HG02759 (cell line): Measurements from ENCODE around the gene TTC24.
"Not testable (repeated sequence)": the region's sequence is repeated elsewhere in the genome, so short reads cannot be mapped to it uniquely, and the experiment has no call there.

Experiments
- ATAC-seq: cut with Tn5 transposase; IDR thresholded peaks from one replicate; pipeline ENCODE4 v1.9.1; 2021; ENCODE audit warnings: mild to moderate bottlenecking, moderate library complexity; ENCODE audit not compliant: unreplicated experiment

The TTC24 gene

GRCh38 chr1:156602557-156602993 is 23.1 kb downstream of the TTC24 start:
- no peak for ATAC-seq

DNA sequence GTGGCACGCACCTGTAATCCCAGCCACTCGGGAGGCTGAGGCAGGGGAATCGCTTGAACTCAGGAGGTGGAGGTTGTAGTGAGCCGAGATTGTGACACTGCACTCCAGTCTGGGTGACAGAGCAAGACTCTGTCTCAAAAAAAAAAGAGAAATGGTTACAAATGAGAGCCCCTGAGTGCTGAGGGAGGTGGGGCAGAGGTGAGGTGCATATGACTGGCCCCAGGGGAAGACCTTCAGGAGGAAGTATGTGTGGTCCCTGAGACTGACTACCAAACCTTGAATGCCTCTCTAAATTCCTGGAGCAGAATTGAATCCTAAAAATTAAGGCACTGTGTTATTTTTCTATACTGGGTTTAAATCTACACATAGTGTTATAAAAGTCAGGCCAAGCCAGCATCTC is 27.8 kb downstream of the TTC24 start:
- ATAC-seq = not testable (repeated sequence)

DNA sequence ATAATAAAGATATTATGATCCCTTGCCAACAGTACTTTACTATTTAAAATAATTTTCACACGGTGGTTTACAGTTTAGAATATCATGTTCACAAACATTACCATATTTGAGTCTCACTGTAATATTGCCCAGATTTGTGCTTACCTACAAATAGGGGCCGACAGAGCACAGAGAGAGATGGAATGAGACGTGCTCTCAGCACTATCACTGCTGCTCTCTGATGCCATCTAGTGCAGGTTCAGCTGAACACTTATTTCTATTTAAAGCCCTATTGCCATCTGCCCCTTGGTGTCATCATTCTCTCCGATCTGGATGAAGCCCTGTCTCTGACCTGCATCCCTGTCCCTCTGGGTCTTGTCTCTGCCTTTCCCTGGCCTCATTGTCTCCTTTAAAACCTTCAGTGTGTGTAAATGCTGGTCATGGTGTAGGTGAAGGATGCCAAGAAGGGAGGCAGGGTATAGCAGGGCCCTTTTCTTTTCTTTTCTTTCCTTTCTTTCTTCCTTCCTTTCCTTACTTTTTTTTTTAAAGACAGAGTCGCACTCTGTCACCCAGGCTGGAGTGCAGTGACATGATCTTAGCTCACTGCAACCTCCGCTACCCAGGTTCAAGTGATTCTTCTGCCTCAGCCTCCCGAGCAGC is 28.6 kb downstream of the TTC24 start:
- ATAC-seq = no peak

GRCh38 chr1:156608981-156609380 is 29.5 kb downstream of the TTC24 start:
- no peak for ATAC-seq

DNA sequence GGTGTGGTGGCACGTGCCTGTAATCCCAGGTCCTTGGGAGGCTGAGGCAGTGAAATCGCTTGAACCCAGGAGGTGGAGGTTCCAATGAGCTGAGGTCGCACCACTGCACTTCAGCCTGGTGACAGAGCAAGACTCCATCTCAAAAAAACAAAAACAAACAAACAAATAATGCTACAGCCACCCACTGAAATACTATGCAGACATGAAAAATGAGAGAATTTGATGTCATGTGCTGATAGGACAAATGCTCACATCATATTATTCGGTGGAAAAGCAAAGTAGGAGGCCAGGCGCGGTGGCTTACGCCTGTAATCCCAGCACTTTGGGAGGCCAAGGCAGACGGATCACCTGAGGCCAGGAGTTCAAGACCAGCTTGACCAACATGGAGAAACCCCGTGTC is 30.5 kb downstream of the TTC24 start:
- ATAC-seq = not testable (repeated sequence)

DNA sequence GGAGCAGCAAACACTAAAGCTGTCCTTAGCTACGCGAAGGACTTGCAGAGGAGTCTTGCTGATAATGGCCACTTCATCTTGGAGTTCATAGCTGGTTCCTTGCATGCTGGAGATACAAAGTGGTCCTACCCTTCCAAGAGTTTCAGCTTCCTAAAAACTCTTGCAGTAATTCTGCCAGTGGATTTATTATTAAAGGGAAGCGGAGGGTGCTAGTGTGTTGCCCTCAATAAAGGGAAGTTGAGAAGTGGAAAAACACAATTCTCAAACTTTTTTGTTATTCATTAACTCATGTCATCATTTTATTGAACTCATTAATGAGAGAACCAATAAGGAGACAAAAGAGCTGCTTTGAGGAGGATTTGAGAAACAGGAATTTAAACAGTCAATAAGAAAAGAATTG is 33.1 kb downstream of the TTC24 start:
- no peak for ATAC-seq

DNA sequence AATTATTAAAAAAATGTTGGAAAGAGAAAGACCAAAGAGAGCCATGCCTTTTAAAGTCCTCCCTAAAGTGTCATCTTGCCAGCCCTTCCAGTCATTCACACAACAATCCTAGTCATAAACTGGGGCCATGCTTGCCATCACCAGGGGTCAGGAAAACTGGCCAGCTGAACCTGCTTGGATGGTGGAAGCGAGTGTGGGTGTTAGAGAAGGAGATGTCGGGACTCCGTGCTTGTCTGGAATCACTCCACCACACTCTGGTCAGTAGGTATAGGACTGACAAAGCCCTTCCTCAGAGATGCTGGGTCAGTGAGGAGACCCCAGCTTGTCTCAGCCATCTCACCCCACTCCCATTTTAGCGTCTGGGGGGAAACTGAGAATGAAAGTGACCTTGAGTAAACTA is 36.4 kb downstream of the TTC24 start:
- no peak for ATAC-seq

GRCh38 chr1:156616463-156616862 is 36.9 kb downstream of the TTC24 start:
- ATAC-seq = no peak

DNA sequence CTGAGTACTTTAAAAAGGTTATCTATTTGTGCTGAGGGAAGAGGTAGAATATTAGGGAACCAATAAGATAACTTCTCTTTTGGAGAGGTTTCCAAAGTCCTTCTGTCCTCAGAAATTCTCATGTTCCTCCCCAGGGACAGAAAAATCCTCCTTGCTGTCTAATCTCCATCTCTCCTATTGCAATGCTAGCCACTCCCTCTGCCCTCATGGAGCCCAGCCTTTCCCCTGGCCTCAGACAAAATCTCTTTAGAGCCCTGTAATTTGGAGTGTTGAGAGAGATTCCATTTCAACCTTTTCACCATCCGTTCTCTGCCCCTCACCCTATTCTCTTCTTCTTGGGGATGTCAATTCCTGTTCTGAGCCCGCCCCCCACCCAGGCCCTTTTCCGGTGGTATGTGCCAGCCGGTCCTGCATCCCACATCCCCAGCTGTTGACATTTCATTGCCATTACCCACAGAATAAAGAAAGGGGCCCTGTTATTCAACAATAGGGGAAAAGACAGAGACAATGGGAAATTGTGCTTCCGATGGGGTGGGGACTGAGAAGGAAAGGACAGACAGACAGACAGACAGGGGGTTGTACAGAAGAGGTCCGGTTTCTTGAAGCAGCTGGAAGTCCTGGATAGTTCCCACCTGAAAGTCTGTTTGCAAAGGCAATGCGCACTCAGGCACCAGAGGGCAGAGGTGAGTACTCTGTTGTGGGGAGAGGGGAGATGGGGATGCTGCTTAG is 39.5 kb downstream of the TTC24 start, which contains the start of gene HAPLN2:
Gene HAPLN2 (plus strand): TSS at position 563 of the 729 bp plus-strand sequence. CDS start 4,076 bp downstream, outside the sequence.
- no peak for ATAC-seq

DNA sequence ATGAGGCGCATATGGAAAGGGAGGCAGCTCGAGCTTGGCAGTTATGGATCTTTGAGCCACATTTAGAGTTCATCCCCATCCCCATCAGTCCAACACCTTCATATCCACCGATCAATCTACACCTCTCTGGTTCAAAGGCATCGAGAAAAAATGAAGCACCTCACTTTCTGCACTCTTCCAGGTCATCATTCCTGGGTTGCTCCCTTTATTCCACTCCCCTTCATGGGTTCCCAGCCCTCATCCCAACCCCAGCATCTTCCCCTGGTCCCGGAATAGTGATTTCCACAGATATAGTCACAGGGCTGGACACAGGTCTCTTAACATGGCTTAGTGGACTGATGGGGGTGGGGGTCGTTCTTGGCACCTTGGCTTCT is 40.0 kb downstream of the TTC24 start:
- ATAC-seq = no peak

- no peak for ATAC-seq
Measured at GRCh38 chr1:156622581-156623297, 43.2 kb downstream of the TTC24 start.

- no peak for ATAC-seq
Measured at GRCh38 chr1:156623946-156624813, 44.7 kb downstream of the TTC24 start.

GRCh38 chr1:156624814-156625435 is 45.4 kb downstream of the TTC24 start:
- no peak for ATAC-seq

DNA sequence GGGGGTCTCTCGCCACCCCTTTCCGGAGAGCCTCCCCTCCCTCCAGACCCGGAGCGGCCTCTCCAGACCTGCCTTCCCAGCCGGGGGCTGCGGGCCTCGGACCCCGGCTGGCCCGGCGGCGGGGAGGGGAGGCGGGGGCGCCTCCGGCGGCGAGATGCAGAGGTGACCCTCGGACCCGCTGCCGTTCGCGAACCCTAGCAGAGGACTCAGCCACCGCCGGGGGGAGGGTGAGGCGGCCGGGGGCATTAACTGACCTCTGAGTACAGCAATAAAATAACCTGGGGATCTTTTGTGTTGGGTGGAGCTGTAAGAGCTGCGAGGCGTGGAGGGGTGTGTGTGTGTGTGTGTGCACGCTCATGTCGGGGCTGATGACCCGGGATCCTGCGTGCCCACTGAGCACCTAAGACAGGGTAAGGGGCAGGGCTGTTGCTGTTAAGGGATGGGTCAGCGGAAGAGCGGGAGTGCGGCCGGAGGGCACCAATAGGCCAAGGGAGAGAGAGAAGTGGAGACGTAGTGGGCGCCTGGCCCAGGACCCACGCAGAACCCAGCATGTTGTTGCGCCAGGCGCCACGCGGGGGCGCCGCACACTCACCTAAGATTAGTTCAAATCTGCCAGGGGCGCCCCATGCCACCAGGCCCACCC is 46.0 kb downstream of the TTC24 start:
- no peak for ATAC-seq

DNA sequence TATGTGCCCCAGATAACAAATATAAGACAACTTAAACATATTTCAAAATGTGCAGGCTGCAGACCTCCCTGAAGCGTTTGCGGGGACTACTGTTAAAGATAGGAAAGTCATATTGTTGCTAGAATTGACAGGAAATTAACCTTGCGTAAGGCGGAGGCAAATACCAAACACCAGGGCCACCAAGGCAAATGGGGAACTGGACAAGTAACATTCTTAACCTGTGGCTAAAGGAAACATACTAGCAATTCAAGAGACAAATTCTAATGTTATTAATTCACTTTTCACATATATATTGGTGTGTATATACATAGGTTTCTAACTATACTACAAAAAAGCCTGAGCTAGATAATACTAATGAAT is 46.5 kb downstream of the TTC24 start:
- ATAC-seq = no peak

GRCh38 chr1:156627313-156627880 is 47.9 kb downstream of the TTC24 start:
- no peak for ATAC-seq

GRCh38 chr1:156629823-156630449 is 50.4 kb downstream of the TTC24 start:
- no peak for ATAC-seq

GRCh38 chr1:156631152-156631551 is 51.6 kb downstream of the TTC24 start:
- not testable (repeated sequence) for ATAC-seq

DNA sequence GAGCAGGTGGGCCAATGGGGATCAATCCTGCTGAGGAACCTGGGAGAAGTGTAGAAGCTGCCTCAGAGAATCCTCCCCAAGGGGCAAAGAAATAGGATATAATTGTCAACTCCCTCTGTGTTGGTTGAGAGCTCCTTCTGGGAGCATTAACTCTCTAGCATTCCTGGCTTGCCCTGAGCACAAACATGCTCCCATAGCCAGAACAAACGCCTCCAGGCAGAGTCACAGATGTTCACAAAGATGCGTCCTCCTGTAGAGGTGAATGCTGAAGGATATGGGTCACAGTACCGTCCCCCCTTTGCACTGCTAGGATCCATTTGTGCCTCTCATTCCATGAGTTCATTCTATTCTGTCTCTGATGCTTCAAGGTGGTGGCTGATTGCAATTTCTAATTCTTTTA is 52.8 kb downstream of the TTC24 start:
- ATAC-seq = no peak
